NCI-H460 (cell line): ENCODE measurements around the gene CEMIP. TPM values are rescaled to one million over a fixed set of nuclear protein-coding genes. Genes with fewer than 3 reads are reported as not detected.

Experiments used
- DNase-seq: peaks from one replicate; pipeline ENCODE4 v3.0.0-alpha.2; 2016; ENCODE audit warnings: low read depth; ENCODE audit errors: extremely low read depth
- total RNA-seq: library from RNA; depleted of rRNA; stranded (reverse); fragments of >200 nt; shearing (Covaris generic); gene quantifications from 2 replicates; pipeline ENCODE4 v1.2.3, GENCODE V29; 2014

CEMIP gene
- total RNA-seq, 1 experiment from 2014 or later = 1.0 TPM

DNA sequence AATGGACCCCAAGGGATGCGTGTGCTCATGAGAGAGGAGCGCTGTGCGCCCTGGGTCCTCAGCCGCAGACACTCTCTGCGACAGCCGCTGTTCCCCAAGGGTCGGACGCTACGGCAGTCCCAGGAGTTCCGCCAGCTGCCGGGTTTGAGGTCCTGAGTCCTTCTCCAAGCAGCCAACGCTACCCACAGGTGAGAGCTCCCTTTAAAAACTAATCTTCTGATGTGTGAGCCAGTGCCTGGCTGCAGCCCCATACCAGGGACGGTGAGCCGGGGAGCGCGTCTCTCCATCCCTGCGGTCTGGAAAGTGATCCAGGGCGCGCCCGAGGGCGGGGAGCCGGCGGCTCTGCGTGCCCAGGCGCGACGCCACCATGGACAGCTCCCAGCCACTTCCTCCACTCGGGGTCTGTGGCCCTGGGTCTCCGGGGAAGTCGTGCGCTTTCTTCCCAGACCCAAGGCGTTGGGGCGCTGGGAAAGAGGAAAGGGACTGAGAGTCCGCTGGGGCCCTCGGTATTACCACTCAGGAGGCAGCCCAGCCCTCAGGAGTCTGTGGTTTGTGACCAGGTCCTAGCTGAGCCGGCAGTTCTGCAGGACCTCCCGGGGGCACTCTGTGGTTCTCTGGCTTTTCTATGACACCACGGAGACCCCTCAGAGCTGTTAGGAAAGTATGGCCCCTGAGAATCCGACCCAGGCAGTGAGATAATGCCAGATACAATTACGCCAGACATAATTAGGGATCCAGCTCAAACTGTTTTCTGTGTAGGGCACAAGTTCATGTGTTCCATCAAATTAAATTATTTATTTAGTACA is 1.4 kb downstream of the CEMIP start:
- DNase-seq = no peak

DNA sequence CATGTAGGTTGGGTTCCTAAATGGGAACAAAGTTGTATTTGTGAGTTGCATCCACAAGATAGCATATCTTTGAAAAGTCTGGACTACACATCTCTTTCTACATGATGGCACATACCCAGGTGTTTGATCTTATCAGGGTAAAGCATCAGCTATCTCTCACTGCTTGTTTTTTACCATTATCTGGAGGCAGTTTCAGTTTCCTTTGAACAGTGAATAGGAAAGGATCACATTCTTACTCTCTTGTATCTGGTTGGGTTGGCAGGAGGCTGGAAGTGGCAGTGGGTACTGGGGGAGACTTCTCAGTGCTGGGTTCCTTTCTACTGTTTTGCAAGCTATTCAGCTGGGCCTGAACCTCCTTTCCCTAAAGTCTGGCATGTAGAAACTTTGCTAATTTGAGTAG is 4.1 kb downstream of the CEMIP start:
- DNase-seq = no peak

DNA sequence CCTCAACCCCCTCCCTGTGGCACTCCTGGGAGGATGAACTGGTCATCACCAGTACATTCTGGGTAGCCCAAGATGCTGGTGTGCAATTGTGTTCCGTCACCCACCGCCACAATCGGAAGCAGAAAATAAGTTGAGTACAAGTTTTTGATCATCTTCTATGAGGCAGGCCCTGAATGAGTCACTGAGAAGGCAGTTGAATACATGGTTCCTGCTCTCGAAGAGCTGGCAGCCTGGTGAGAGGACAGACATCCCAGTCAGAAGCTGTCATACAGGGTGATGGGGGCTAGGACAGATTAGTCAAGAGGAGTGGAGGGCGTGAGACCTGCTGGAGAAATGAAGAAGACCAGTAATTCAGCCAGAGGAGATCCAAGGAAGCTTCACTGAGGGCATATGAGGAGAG is 6.2 kb downstream of the CEMIP start:
- DNase-seq = no peak

DNA sequence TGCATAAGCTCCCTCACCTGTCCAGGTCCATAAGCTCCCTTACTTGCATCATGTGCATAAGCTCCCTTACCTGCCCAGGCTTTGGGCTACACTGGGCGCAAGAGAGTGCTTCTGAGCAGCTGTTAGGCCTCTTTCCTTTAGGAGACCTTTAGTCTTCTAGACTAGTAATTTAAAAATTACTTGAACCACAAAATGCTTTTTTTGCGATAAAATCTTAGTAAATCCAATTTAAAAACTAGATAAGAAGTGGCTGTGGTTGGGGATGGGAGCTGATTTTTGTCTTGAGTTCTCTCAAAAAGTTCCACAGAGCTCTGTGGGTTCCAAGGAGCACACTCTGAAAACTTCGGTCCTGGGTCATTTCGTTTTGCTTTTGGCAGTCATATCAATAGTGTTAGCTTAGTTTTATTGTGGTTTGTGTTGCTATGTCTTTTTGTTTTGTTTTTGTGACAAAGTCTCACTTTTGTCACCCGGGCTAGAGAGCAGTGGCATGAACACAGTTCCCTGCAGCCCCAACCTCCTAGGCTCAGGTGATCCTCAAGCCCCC is 6.7 kb downstream of the CEMIP start:
- DNase-seq = no peak

DNA sequence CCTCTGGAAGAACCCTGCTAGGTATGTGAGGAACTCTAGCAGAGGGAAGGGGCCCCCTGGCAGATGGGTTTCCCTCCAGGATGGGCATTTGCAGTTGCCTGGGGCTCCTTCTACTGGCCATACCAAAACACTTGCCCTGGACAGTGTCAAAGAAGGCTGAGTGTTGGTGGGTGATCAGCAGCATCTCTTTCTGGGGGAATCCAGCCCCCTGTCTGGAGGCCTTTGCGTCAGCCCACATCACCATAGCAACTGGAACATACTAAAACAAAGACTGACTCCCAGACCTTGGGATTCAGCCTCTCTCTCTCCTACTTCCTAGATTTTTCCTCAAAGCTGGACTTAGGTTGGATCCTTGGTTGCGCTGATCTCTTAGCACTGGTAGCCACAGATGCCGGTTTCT is 8.1 kb downstream of the CEMIP start:
- no peak for DNase-seq

DNA sequence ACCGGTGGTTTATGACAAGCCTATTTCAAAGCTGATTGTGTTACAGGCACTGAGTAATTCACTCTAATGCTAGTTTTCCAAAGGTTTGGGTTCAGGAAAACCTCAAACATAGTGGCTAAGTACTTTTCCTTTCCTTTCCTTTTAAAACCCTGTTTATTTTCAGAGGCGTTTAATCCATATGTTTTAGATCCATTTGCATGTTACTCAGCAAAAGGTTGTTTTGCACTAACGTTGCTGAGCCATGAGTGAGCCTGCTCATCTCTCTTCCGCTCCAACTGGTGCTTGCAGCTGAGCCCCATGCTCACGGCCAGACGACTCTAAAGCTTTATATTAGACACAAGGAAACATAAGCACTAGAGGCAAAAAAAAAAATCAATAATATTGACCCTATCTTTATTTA is 9.4 kb downstream of the CEMIP start:
- no peak for DNase-seq

DNA sequence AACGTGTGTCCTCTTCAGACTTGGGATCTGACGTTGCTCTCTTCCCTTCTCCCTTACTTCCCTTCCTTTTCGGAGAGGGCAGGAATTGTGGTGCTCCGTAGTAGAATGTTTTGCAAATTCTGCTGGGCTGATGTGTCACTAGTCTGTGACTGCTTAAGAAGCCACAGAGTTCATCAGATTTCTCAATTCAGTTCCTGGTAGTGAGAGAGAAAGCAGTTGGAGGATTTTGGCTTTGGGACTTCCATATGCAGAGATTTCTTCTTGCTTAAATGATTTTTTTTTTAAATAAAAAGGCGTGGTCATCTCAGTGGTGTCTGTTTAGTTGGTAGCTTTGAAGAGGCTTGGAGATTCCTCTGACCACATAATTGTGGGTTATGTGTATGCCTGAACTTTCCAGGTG is 10.1 kb downstream of the CEMIP start:
- no peak for DNase-seq

DNA sequence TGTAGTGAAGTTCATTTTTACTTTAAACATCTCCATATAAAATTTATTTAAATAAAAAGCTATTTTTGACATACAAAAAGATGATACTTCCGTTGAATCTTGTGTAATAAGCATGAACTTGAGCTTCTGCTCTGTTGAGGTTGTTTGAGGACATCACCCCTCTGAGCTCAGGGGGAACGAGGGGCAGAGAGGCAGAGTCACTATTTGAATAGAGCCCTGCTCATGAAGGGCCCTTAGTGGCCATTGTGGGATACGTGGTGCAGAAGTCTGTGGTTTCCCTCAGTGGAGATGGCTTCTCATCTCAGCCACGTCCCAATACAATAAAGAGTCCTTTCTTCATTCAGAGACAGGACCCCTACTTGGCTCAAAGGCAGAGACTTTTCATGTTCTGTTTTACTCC is 10.6 kb downstream of the CEMIP start:
- DNase-seq = no peak

DNA sequence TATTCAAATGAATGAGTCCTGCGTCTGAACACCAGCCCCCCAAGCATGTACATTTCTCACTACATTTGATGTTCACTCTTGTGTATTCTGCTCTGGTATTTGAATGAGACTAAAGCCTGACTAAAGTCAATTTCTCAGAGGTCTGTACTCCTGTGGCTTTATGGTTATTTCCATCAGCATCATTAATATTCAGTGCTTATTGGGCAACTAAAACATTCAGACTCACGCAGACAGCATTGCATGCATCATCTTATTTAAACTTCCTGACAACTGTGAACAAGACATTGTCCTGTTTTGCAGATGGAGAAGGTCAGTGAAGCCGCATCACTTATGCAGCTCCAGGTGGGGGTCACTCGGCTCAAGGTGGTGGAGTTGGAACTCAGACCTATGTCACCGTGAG is 11.1 kb downstream of the CEMIP start:
- DNase-seq = no peak

DNA sequence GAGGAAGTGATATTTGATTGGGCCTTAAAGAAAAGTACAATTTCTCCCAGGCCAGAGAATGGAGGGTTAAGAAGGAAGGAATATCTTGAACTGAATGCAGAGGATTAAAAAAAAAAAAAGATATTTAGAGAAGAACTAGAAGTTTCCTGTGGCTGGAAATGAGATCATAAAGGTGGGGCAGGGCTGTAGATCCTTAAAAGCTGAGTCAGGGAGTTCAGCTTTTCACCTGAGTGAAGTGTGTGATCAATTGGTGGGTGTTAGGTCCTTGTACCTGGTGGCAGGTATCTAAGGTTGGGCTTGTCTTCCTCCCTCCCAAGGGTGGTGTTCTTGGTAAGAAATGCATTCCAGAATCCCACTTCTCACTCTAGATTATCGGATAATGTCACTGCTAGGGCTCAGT is 11.8 kb downstream of the CEMIP start:
- DNase-seq = no peak

DNA sequence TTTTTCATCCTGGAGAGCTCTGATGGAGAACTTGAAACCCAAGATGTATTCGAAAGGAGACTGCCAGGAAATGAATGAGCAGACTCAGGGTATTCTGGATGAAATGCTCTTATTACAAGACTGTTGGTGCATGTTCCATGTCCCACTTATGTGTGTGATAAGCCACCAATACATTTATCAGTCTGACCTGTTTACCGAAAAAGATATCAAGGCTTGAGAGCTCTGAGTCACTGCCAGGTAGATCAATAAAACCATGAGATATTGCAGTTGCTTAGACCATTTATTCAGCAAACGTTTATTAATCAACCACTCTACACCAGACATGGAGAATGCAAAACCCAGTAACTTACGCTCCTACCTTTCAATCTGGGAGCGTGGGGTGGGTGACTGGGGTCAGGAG is 17.2 kb downstream of the CEMIP start:
- no peak for DNase-seq

DNA sequence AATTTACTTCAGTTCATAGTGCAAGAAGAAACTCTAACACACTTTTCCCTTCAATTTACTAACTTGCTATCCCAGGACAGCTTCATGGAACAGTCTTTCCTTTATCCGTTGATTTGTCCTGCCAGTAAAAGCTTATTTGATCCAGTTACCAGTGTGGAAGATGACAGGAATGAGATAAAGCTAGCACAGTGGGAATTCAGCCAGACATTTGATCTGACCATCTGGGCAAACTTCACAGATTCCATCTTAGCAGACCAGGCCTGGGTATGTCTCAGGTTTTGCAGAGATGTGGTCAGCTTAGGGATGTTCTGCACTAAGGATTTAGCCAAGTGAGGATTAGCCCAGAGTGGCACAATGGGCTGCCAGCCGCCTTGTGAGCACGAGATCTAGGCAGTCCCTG is 19.7 kb downstream of the CEMIP start:
- DNase-seq = no peak

DNA sequence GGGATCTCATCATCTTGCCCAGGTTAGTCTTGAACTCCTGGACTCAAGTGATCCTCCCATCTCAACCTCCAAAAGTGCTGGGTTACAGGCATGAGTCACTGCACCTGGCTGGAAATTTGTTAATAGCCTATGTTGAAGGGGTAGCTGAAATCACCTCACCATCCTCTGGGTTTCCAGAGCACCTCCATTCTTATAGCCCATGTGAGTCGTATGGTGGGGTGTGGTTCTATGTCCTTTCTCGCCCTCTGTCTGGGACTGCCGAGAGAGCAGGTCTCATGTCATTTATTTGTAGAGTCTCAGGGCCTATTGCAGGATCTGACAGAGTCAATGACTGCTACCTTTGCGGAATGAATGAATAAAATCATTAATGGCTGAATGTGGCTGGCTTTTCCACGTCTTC is 20.9 kb downstream of the CEMIP start:
- DNase-seq = no peak

DNA sequence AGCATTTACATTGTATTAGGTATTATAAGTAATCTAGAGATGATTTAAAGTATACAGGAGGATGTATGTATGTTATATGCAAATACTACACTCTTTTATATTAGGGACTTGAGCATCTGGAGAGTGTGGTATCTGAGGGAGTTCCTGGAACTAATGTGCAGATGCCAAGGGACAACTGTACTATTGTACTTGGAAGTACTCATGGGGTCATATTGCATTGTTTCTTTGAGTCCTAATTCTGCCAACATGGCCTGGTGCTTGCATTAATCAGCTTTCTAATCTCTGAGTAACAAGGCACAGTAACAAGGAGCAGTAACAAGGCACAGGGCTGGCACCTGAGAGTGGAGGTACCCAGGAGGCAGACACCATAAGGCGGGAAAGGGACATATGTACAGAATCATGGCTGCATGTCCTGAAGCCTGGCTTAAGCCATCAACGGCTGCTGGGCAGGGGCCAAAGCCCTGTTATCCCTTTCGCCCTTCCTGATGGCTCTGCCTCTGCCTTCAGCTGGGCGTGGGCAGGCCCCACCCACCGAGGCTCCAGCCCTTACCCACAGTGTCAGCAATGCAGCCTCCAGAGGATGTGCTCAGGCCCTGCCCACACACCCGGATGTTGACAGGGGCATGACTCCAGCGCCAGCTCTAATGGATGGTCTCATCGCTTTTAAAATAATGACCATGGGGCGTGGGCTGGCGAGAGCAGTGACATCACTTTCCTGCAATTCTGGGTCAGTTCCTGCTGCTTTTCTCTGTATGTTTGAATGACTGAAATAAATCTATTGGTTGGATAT is 22.9 kb downstream of the CEMIP start:
- no peak for DNase-seq

DNA sequence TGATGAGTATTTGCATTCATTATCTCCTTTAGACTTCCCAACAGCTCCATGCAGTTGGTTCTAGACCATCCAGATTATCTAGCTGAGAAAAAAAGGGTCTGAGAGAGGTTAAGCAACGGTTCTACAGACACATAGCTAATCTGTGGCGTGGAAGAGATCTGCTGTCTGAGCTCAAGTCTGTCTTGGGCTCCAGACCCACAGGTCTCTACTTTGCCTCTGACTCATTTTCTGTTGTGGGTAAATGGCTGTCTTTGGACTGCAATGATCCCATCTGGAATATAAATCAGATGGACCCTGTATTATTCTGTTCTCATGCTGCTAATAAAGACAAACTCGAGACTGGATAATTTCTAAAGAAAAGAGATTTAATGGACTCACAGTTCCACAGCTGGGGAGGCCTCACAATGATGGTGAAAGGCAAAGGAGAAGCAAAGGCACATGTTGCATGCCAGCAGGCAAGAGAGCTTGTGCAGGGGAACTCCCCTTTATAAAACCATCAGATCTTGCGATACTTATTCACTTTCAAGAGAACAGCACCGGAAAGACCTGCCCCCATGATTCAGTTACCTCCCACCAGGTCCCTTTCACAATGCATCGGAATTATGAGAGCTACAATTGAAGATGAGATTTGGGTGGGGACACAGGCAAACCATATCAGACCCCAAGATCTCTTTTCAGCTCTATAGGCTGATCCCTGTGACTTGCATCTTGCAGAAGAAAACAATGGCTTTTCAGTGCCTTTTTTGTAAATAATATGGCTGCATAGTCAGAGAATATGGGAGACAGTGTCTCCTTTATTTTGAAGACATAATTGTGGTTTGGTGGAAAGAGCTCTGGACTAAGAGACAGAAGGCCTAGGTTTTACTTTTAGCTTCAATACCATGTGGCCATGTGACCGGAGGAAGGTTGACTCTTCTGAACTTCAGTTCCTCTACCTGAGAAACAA is 24.7 kb downstream of the CEMIP start:
- DNase-seq = no peak

DNA sequence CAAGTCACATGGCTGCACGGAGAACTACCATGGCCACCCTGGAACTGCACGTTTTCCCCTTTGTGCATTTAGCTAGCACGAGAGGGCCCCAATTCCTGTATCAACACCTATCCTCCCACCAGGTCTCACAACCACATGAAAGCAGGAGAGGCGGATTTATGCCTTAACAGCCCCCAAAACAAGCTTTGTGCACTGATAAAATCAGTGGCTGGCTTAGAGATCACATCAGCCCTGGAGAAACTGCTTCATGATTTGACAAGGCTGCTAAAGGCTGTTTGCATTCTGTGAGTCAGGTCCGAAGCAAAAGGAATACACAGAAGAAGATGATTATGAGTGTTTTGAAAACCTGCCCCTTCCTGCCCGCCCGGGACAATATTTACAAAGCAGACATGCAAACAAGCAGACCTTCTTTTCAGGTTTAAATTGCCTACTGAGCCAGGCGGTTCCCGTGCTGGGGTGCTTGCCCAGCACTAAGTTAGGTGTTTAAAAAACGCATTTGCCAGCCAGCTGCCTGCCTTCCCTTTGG is 25.9 kb downstream of the CEMIP start:
- DNase-seq = no peak

DNA sequence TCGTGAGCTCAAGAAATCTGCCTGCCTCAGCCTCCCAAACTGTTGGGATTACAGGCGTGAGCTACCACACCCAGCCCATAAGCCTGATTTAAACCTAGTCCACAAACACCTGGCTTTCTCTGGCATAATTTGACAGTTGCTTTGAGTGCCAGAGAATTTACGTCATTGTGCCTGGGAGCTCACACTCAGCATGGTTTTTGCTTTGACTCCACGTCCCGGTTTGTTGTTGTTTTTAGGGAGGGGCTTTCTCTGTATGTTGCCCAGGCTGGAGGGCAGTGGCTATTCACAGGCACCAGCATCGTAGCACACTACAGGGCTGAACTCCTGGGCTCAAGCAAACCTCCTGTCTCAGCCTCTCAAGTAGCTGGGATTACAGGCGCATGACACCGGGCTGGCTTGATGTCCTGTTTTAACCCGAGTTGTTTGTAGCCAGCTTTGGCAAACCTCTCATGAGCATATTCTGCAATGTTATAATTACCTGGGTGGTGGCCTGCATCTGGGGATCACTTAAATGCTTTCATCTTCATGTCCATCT is 32.7 kb downstream of the CEMIP start:
- no peak for DNase-seq

DNA sequence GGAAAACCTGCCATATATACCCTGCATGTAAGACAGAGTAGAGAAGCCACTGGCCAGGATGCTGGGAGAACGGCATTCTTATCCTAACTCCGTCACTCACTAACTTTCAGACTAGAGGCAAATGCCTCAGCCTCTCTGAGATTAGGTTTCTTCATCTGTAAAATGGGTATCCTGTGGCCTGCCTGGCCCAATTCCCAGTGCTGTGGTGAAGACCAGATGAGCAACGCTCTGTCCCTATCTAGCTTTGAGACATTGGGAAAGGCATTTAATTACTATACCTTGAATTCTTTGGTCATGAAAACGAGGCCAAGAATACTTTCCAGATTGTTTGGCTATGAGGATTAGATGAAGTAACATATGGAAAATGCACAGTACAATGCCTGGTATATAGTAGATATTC is 35.9 kb downstream of the CEMIP start:
- no peak for DNase-seq

DNA sequence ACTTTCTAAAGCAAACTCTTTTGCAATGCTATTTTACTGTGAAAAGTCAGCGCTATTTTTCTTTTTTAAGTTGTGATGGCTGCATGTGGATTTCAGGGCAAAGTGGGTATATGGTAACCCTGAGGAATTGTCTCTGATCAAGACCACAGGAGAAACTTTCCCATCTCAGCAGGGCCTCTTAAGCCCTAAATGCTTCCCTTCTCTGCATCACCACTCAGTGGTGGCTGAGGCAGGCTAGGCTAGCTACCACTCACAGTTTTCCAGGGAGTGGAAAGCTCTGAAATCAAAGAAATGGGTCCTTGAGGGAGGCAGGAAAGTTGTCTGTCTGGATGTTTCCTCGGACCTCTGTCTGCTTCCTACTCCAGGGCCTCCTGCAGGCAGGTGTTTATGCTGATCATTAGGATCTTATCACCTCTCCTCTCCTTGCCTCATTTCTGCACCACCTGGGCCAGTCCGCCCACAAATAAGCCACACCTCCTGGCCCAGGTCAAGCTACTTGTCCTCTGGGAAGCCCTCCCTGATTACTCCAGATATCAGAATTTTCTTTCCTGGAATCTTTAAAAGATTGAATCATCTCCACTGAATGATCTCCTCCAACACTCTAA is 37.0 kb downstream of the CEMIP start:
- no peak for DNase-seq

DNA sequence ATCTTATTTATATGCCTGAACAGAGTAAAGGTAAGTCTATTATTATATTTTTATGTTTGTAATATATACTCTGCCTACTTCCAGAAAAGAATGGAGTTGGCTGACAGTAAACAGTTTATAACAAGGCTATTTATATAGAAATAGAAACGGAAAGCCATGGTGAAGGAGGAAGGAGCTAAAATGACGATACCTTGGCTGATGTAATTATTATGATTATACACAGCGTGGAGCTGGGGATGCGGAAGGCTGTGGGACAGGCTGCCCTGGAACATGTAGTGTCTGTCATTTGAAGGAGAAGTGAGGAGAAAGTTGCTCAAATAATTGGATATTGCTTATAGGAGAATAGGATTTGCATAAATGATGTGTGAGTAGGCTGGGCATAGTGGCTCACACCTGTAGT is 37.8 kb downstream of the CEMIP start:
- no peak for DNase-seq
